HG03442 (cell line): ENCODE results near the gene DDX39B.
"Not testable (repeated sequence)": the region's sequence is repeated elsewhere in the genome, so short reads cannot be mapped to it uniquely, and the experiment has no call there.

Experiments used
- ATAC-seq: cut with Tn5 transposase; IDR thresholded peaks from one replicate; pipeline ENCODE4 v1.9.1; 2021; ENCODE audit warnings: mild to moderate bottlenecking, moderate library complexity; ENCODE audit not compliant: unreplicated experiment

Gene DDX39B

DNA sequence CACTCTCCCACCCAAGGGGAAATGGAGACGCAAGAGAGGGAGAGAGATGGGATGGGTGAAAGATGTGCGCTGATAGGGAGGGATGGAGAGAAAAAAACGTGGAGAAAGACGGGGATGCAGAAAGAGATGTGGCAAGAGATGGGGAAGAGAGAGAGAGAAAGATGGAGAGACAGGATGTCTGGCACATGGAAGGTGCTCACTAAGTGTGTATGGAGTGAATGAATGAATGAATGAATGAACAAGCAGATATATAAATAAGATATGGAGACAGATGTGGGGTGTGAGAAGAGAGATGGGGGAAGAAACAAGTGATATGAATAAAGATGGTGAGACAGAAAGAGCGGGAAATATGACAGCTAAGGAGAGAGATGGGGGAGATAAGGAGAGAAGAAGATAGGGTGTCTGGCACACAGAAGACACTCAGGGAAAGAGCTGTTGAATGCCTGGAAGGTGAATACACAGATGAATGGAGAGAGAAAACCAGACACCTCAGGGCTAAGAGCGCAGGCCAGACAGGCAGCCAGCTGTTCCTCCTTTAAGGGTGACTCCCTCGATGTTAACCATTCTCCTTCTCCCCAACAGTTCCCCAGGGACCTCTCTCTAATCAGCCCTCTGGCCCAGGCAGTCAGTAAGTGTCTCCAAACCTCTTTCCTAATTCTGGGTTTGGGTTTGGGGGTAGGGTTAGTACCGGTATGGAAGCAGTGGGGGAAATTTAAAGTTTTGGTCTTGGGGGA, 34.3 kb upstream of the DDX39B start:
- no peak for ATAC-seq

DNA sequence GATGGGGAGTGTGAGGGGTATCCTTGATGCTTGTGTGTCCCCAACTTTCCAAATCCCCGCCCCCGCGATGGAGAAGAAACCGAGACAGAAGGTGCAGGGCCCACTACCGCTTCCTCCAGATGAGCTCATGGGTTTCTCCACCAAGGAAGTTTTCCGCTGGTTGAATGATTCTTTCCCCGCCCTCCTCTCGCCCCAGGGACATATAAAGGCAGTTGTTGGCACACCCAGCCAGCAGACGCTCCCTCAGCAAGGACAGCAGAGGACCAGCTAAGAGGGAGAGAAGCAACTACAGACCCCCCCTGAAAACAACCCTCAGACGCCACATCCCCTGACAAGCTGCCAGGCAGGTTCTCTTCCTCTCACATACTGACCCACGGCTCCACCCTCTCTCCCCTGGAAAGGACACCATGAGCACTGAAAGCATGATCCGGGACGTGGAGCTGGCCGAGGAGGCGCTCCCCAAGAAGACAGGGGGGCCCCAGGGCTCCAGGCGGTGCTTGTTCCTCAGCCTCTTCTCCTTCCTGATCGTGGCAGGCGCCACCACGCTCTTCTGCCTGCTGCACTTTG, 33.6 kb upstream of the DDX39B start, which contains the start of gene TNF:
TNF (plus strand) TSS at position 231 of the 567 bp plus-strand sequence; CDS start at position 408, 177 bp downstream.
- ATAC-seq = no peak

DNA sequence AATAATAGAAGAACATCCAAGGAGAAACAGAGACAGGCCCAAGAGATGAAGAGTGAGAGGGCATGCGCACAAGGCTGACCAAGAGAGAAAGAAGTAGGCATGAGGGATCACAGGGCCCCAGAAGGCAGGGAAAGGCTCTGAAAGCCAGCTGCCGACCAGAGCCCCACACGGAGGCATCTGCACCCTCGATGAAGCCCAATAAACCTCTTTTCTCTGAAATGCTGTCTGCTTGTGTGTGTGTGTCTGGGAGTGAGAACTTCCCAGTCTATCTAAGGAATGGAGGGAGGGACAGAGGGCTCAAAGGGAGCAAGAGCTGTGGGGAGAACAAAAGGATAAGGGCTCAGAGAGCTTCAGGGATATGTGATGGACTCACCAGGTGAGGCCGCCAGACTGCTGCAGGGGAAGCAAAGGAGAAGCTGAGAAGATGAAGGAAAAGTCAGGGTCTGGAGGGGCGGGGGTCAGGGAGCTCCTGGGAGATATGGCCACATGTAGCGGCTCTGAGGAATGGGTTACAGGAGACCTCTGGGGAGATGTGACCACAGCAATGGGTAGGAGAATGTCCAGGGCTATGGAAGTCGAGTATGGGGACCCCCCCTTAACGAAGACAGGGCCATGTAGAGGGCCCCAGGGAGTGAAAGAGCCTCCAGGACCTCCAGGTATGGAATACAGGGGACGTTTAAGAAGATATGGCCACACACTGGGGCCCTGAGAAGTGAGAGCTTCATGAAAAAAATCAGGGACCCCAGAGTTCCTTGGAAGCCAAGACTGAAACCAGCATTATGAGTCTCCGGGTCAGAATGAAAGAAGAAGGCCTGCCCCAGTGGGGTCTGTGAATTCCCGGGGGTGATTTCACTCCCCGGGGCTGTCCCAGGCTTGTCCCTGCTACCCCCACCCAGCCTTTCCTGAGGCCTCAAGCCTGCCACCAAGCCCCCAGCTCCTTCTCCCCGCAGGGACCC, 32.6 kb upstream of the DDX39B start:
- no peak for ATAC-seq

DNA sequence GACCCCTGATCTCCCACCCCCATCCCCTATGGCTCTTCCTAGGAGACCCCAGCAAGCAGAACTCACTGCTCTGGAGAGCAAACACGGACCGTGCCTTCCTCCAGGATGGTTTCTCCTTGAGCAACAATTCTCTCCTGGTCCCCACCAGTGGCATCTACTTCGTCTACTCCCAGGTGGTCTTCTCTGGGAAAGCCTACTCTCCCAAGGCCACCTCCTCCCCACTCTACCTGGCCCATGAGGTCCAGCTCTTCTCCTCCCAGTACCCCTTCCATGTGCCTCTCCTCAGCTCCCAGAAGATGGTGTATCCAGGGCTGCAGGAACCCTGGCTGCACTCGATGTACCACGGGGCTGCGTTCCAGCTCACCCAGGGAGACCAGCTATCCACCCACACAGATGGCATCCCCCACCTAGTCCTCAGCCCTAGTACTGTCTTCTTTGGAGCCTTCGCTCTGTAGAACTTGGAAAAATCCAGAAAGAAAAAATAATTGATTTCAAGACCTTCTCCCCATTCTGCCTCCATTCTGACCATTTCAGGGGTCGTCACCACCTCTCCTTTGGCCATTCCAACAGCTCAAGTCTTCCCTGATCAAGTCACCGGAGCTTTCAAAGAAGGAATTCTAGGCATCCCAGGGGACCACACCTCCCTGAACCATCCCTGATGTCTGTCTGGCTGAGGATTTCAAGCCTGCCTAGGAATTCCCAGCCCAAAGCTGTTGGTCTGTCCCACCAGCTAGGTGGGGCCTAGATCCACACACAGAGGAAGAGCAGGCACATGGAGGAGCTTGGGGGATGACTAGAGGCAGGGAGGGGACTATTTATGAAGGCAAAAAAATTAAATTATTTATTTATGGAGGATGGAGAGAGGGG, 31.7 kb upstream of the DDX39B start:
- no peak for ATAC-seq

DNA sequence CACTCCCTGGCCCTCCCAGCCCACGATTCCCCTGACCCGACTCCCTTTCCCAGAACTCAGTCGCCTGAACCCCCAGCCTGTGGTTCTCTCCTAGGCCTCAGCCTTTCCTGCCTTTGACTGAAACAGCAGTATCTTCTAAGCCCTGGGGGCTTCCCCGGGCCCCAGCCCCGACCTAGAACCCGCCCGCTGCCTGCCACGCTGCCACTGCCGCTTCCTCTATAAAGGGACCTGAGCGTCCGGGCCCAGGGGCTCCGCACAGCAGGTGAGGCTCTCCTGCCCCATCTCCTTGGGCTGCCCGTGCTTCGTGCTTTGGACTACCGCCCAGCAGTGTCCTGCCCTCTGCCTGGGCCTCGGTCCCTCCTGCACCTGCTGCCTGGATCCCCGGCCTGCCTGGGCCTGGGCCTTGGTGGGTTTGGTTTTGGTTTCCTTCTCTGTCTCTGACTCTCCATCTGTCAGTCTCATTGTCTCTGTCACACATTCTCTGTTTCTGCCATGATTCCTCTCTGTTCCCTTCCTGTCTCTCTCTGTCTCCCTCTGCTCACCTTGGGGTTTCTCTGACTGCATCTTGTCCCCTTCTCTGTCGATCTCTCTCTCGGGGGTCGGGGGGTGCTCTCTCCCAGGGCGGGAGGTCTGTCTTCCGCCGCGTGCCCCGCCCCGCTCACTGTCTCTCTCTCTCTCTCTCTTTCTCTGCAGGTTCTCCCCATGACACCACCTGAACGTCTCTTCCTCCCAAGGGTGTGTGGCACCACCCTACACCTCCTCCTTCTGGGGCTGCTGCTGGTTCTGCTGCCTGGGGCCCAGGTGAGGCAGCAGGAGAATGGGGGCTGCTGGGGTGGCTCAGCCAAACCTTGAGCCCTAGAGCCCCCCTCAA, 30.5 kb upstream of the DDX39B start, which contains the start of gene LTA:
LTA (plus strand) TSS at position 249 of the 871 bp plus-strand sequence; CDS start at position 703, 454 bp downstream.
- no peak for ATAC-seq

DNA sequence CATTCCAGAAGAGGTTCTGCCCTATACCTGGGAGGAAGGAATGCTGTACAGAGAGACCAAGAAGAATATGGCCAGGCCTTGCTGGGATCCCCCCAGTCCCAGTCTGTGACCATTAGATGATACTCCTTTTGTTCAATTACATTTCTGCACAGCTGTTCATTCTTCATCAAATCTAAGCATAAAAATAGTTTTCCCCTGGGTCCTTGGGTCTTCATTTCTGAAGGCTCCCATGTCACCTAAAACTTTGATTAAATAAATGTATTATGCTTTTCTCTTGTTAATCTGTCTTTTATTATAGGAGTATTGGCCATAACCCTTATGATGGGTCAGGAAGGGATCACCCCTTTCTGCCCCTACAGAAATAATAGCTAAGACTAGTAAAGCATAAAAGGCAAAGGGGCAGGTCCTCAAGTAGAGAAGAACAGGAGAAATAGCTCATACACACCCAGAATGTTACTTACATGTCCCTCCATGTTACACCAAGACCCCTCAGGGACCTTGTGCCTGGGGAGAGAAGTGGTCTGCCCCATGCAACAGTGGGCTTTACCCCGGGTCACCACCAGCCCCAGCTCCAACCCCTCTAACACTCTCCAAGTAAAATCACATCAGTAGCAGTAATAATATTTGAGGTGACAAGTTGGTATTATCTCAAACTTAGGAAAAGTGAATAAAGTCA, 28.2 kb upstream of the DDX39B start:
- no peak for ATAC-seq

DNA sequence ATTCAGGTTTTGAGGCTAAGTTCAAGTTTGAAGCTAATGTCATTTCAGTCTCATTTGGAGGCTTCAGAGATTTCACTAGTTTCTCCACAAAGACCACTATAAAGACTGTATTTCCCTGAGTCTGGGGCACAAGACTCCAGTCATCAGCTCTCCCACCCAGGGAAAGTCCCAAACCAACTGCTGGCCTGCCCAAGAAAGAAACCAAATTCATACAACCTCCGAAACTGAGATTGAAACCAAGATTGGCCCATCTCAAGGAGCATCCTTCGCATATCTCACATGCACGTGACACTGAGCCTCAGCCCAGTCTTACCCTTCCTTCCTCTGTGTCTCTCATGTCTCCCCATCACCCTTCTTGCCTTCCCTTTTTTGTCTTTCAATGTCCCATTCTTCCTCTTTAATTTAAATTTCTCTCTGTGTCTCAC, 26.7 kb upstream of the DDX39B start:
- ATAC-seq = peak; percentile 70

DNA sequence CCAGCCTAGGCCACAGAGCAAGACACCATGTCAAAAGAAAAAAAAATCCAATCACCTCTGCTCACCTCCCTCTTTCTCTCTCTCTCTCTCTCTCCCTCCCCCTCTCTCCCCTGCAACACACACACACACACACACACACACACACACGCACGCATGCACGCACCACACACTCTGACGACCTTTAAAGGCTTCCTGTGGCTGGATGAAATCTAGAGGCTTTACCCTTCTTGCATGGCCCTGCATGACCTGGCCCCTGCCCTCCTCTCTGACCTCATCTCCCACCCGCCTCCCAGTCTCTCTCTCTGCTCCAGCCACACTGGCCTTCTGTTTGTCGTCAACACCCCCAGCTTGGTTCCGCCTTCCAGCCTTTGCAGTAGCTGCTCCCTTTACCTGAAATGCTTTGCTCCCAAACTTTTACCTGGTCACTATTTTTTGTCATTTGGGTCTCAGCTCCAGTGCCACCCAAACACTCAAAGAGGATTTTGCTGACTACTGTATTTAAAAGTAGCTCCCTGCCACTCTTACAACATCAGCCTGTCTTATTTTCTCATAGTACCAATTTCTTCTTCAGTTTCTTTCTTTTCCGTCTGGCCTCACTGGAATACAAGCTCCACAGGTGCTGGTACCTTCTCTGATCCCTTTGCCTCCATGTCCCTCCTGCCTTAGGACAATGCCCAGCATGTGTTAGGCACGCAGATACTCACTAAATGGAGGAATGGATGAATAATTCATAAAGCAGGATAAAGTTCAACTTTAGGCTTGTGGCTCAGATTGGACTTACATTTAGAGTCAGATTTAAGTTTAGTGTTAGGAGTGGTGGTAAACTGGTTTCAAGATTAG, 25.9 kb upstream of the DDX39B start:
- no peak for ATAC-seq

DNA sequence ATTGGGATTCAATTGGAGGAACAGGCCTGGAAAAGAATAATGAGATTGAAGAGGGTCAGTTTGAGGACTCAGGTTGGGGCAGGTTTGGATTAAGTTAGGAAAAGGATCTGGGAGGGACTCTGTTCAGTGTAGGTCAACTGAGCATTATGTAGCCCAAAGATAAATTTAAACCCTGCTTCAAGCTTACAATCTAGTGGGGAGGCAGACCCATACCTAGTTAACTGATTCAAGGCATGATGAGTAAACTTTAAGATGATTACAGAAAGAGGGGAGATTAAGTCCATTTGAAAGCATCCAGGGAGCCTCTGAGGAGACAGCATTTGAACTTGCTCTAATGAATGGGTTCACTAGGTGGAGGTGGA, 18.9 kb upstream of the DDX39B start:
- ATAC-seq = no peak

DNA sequence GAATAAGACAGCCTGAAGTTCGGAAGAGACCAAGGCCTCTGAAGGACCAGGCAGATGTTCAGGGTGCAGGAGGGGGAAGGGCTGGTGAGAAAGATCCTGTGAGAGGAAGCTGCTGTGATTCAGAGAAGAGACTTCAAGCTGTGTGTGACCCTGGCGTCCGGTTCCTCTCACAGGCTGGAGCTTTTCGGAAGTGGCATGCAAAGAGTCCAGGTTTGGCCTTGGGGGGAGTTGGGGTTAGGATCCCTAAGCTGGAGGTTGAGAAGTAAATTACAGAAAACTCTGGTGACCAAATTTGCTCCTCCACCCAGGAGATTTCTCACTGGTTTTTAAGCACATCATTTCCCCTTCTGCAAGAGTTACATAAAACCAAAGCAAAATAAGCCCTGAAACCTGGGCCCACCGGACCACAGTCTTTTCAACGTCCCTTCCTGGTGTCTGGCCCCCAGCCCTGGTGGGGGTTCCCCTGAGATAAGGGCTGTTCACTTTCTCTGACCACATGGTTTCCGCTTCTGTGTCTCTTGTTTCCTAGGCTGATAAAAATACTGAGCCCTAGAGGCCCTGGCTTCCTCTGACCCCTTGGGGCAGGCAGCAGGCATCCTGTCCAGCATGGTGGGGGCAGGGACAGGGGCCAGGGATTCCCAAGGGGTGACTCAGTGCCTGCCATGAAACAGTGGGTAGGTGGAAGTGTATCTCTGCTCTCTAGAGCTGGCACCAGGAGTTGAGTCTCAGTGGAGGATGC, 18.3 kb upstream of the DDX39B start:
- peak; percentile 50 for ATAC-seq

DNA sequence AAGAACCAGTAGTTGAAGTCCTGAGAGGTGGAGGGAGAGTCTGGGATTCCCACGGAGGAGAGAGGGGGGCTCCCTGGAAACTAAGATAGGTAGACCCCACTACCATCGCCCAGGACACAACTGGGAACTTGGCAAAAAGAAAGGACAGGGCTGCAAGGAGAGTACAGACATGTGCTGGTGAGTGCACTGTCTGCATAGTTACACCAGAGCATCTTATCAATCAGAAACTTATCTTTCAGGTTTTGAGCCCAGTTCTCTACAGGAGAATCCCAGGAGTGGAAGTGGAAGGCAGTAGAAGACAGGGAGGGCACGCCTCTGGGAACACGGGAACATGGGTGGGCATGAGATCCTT, 17.8 kb upstream of the DDX39B start:
- ATAC-seq = no peak

DNA sequence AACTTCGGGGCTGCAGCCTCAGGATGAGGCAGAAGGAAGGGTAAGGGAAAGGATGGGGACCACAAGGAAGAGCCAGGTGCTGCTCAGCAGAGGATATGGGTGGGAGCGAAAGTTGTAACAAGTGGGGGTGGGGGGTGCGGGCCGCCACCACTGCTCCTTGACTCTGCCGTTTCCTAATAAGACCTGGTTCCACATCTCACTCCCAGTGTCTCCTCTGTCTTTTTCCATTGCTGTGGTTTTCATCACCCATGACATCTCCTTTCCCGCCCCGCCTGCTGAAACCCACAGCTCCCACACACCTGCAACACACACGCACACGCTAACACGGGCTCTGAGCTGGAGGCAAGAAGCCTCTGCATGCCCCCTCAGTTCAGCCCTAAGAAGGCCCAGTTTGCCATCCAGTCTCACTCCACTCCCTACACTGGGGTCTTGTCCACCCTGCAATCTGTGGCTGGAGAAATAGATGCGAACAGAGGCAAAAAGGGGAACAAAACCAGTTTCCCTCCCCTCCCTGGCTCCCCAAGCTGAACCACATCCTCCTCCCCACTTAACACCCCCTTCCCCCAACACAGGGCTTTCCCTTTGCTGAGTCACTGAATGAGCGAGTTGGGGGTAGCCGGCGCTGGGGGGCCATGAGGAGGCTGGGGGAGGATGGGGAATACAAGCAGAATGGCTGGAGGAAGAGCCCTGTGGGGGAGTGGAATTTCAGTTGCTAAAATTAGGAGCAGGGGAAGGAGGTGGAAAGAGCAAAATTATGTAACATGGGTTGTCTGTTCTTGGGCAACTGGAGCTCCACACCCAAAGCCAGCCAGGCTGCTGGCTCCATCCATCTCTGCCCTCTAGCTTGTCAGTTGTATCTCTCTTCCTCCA, 17.1 kb upstream of the DDX39B start:
- ATAC-seq = no peak

DNA sequence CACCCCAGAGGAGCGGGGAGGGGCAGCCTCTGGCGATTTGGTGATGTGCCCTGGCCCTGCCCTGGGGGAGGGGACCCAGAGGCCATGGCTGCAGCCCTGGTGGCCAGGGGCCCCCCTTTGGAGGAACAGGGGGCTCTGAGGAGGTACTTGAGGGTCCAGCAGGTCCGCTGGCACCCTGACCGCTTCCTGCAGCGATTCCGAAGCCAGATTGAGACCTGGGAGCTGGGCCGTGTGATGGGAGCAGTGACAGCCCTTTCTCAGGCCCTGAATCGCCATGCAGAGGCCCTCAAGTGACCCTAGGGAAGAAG, 16.5 kb upstream of the DDX39B start:
- no peak for ATAC-seq

DNA sequence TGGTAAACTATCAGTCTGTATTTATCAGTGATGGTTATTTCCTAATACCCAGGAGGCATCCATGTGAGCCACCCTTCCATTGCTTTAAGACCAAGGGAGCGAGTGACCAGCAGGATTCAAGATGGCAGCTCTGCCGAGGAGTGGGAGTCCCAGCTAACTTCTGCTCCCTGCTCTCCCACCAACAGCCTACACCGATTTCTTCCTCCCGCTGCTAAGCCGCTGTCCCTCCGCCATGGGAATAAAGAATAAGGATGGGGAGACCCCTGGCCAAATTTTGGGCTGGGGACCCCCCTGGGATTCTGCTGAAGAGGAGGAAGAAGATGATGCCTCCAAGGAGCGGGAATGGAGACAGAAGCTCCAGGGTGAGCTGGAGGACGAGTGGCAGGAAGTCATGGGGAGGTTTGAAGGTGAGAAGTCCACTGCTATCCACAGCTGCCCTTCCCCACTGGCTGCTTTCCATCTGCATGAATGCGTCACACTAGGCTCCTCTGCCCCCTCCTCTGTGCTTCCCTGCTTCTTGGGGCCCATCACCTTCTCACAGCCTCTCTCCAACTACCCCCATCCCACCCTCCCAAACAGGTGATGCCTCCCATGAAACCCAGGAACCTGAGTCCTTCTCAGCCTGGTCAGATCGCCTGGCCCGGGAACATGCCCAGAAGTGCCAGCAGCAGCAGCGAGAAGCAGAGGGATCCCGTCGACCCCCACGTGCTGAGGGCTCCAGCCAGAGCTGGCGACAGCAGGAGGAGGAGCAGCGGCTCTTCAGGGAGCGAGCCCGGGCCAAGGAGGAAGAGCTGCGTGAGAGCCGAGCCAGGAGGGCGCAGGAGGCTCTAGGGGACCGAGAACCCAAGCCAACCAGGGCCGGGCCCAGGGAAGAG, 15.9 kb upstream of the DDX39B start:
- no peak for ATAC-seq

DNA sequence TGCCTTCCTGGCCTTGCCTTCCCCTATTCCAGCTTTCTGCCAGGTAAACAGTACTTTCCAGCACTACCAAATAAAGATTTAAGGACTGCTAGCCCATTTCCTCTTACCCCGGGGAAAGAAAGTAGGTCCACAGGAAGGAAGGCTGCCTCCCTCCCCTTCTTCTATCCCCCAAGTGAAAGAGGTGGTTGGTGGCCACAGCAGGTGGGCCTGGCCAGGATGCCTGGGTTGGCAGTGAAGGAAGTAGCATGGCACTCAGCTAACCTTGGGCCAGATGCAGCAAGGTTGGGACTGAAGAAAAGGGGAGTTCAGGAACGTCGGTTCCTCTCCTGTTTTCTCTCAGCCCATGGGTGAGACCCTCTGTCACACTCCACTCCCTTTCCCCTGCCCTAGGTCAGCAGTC, 14.5 kb upstream of the DDX39B start:
- no peak for ATAC-seq

DNA sequence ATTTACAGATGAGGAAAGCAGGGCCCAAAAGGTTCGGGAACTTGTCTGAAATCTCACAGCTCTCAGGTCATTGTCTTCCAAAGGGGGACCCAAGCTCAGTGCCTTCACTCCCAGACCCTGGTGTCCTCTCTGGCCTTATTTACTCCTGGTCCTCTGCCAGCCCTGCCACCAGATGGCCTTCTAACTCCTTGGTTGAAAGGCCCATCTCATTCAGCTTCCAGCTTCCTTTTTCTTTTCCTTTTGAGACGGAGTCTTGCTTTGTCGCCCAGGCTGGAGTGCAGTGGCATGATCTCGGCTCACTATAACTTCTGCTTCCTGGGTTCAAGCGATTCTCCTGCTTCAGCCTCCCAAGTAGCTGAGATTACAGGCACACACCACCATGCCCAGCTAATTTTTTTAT, 9.6 kb upstream of the DDX39B start:
- not testable (repeated sequence) for ATAC-seq
